Fibroblast of lung (primary cell): ENCODE data around the gene ITPK1. TPM values are rescaled to one million over a fixed set of nuclear protein-coding genes. Genes with fewer than 3 reads are reported as not detected.

Experiments
- DNase-seq, 2 donors: peaks; one replicate each; pipeline versions ENCODE4 v3.0.0 to v3.0.0-alpha.2; 2010; ENCODE audit warnings: low read depth in 2 of 2
- H2AFZ ChIP-seq: 2 replicates; pipeline ENCODE4 v1.5.1; 2012; ENCODE audit warnings: low read length, control low read depth, inconsistent platforms
- H3K27ac ChIP-seq: 2 replicates; pipeline ENCODE4 v1.5.1; 2011; ENCODE audit warnings: low read length, control low read depth; ENCODE audit not compliant: insufficient read depth
- H3K27me3 ChIP-seq: 2 replicates; pipeline ENCODE4 v1.5.1; 2011; ENCODE audit warnings: mild to moderate bottlenecking, low read length; ENCODE audit not compliant: control insufficient read depth, insufficient read depth
- H3K36me3 ChIP-seq: 2 replicates; pipeline ENCODE4 v1.5.1; 2011; ENCODE audit warnings: low read length; ENCODE audit not compliant: control insufficient read depth, insufficient read depth
- H3K4me1 ChIP-seq: 2 replicates; pipeline ENCODE4 v1.5.1; 2011; ENCODE audit warnings: low read length; ENCODE audit not compliant: control insufficient read depth, insufficient read depth; ENCODE audit errors: extremely low read depth
- H3K4me2 ChIP-seq: 2 replicates; pipeline ENCODE4 v1.5.1; 2011; ENCODE audit warnings: low read length, control low read depth; ENCODE audit not compliant: insufficient read depth; ENCODE audit errors: extremely low read depth
- H3K4me3 ChIP-seq, 4 experiments: fragments of 200-600 bp in 1 of 4; sonication (generic) in 1 of 4; replicated peaks in 1 of 4; 2 replicates each; pipeline ENCODE4 v1.5.1; 2011 to 2016; ENCODE audit warnings: low read length in 4 of 4, low read depth in 3 of 4, mild to moderate bottlenecking in 3 of 4, control low read depth in 2 of 4, inconsistent platforms in 1 of 4, mixed read lengths in 1 of 4; ENCODE audit not compliant: insufficient read depth in 1 of 4; ENCODE audit errors: control extremely low read depth in 1 of 4
- H3K79me2 ChIP-seq: 2 replicates; pipeline ENCODE4 v1.5.1; 2012; ENCODE audit warnings: mild to moderate bottlenecking, low read length, inconsistent platforms; ENCODE audit not compliant: control insufficient read depth, insufficient read depth
- H3K9ac ChIP-seq: 2 replicates; pipeline ENCODE4 v1.5.1; 2011; ENCODE audit warnings: mild to moderate bottlenecking, low read length, control low read depth; ENCODE audit not compliant: insufficient read depth
- H3K9me3 ChIP-seq: 2 replicates; pipeline ENCODE4 v1.5.1; 2012; ENCODE audit warnings: low read depth, low read length; ENCODE audit not compliant: control insufficient read depth, insufficient read depth
- H4K20me1 ChIP-seq: 2 replicates; pipeline ENCODE4 v1.5.1; 2011; ENCODE audit warnings: low read length; ENCODE audit not compliant: control insufficient read depth, insufficient read depth; ENCODE audit errors: extremely low read depth
- CTCF ChIP-seq, 2 donors: IDR thresholded peaks in 1 of 2; conservative IDR thresholded peaks in 1 of 2; 1 replicate in 1 of 2; 2 replicates in 1 of 2; pipeline ENCODE4 v1.5.1; 2011 to 2012; ENCODE audit warnings: low read length in 2 of 2, control low read depth in 1 of 2, inconsistent platforms in 1 of 2, low read depth in 1 of 2, mild to moderate bottlenecking in 1 of 2
- EZH2 ChIP-seq: IDR thresholded peaks from 2 replicates; pipeline ENCODE4 v1.5.1; 2012; ENCODE audit warnings: low read length, control low read depth, mild to moderate bottlenecking; ENCODE audit errors: missing control alignments
- polyA plus RNA-seq, 2 donors: library from polyadenylated mRNA; depleted of rRNA in 1 of 2; stranded (reverse) in 1 of 2; unstranded in 1 of 2; fragments of >200 nt; gene quantifications; 2 replicates each; pipeline ENCODE4 v1.2.1, GENCODE V29; 2011 to 2012; ENCODE audit warnings: missing spikeins in 1 of 2
- total RNA-seq: library from RNA; depleted of rRNA; stranded (reverse); fragments of >200 nt; gene quantifications from 2 replicates; pipeline ENCODE4 v1.2.1, GENCODE V29; 2014

The ITPK1 gene
- total and polyA plus RNA-seq, 2 donors (not counting 1 experiment from before 2014, with no cell fraction given): 9.2 to 23.1 TPM

- H3K4me1 ChIP-seq: peaks cover 5% of the 10 kb centered on the region
- no peaks in the 10 kb centered on the region for H3K36me3 ChIP-seq
- no peaks in the 10 kb centered on the region for H3K9me3 ChIP-seq
- TF ChIP-seq EZH2 (no peak), CTCF (conservative IDR thresholded peaks at IDR 0.05 in 1 of 2, IDR thresholded peaks at IDR 0.05 in 1 of 2; ENCODE audit: low read depth in 1 of 2, low read length in 2 of 2) (no peak)
- no peaks in the 10 kb centered on the region for H4K20me1 ChIP-seq
- H3K4me2 ChIP-seq: no peak overlapping the region
- H3K27ac ChIP-seq: no peak overlapping the region
- H3K4me3 ChIP-seq: no peak overlapping the region
- H2AFZ ChIP-seq: no peak overlapping the region
- H3K79me2 ChIP-seq: no peaks in the 10 kb centered on the region
- H3K9ac ChIP-seq: no peak overlapping the region
- no peaks in the 10 kb centered on the region for H3K27me3 ChIP-seq
- DNase-seq: peak; percentile 57 to 85
Observed at GRCh38 chr14:93007225-93007997, 108.3 kb downstream of the ITPK1 start.

- Histone ChIP-seq H3K4me1 (peaks cover 5% of the 10 kb centered on the region), H3K9ac (no peak overlapping the region), H3K4me3 (no peak overlapping the region), H3K79me2 (no peaks in the 10 kb centered on the region), H3K4me2 (no peak overlapping the region), H2AFZ (no peak overlapping the region), H4K20me1 (no peaks in the 10 kb centered on the region), H3K36me3 (no peaks in the 10 kb centered on the region), H3K9me3 (no peaks in the 10 kb centered on the region), H3K27ac (no peak overlapping the region), H3K27me3 (no peaks in the 10 kb centered on the region)
- DNase-seq: peak in 1 of 2 donors; percentile 58
- TF ChIP-seq CTCF (conservative IDR thresholded peaks at IDR 0.05 in 1 of 2, IDR thresholded peaks at IDR 0.05 in 1 of 2; ENCODE audit: low read depth in 1 of 2, low read length in 2 of 2): no peak
- TF ChIP-seq EZH2: no peak
Observed at GRCh38 chr14:93006567-93007051, 109.1 kb downstream of the ITPK1 start.

- H3K79me2 ChIP-seq: no peaks in the 10 kb centered on the region
- H3K27ac ChIP-seq: no peak overlapping the region
- no peak overlapping the region for H3K4me3 ChIP-seq
- no peak overlapping the region for H3K4me2 ChIP-seq
- no peaks in the 10 kb centered on the region for H3K27me3 ChIP-seq
- H2AFZ ChIP-seq: no peak overlapping the region
- no peaks in the 10 kb centered on the region for H3K9me3 ChIP-seq
- H3K4me1 ChIP-seq: peaks cover 5% of the 10 kb centered on the region
- no peaks in the 10 kb centered on the region for H4K20me1 ChIP-seq
- H3K9ac ChIP-seq: no peak overlapping the region
- no peak for DNase-seq
- H3K36me3 ChIP-seq: no peaks in the 10 kb centered on the region
- TF ChIP-seq EZH2 (no peak), CTCF (conservative IDR thresholded peaks at IDR 0.05 in 1 of 2, IDR thresholded peaks at IDR 0.05 in 1 of 2; ENCODE audit: low read depth in 1 of 2, low read length in 2 of 2) (no peak)
Observed at GRCh38 chr14:93005838-93006237, 109.9 kb downstream of the ITPK1 start.
